Activated naive CD4-positive, alpha-beta T cell treated with anti-CD3 and anti-CD28 coated beads, Interleukin-2, amount 50 U/mL, for 72 hours (primary cell): ENCODE data around the gene NPB. TPM values are rescaled to one million over a fixed set of nuclear protein-coding genes. Genes with fewer than 3 reads are reported as not detected.

Experiments
- ATAC-seq, 2 donors: fragments of 150-1000 bp; cut with Tn5 transposase; 2 replicates each; pipeline ENCODE4 v1.10.0; 2021; ENCODE audit warnings: mild to moderate bottlenecking in 2 of 2, moderate library complexity in 2 of 2
- DNase-seq, 2 donors: peaks; one replicate each; pipeline ENCODE4 v3.0.0; 2021 to 2022; ENCODE audit warnings: low spot score in 2 of 2
- H3K27ac Mint-ChIP-seq, 2 donors: one replicate each; pipeline ENCODE4 v1.8.0; 2022; ENCODE audit warnings: mild to moderate bottlenecking in 2 of 2, mixed read lengths in 2 of 2
- H3K36me3 Mint-ChIP-seq, 2 donors: one replicate each; pipeline ENCODE4 v1.8.0; 2022; ENCODE audit warnings: mixed read lengths in 2 of 2
- H3K9me3 Mint-ChIP-seq, 2 donors: one replicate each; pipeline ENCODE4 v1.8.0; 2022; ENCODE audit warnings: mixed read lengths in 2 of 2
- total RNA-seq, 2 donors: library from RNA; stranded (reverse); gene quantifications; one replicate each; pipeline ENCODE4 v1.2.3, GENCODE V29; 2022

Gene NPB
- total RNA-seq, 2 donors from 2014 or later: 0.27 TPM; not detected in 1

GRCh38 chr17:81934850-81935708, 33.0 kb downstream of the NPB start:
- Mint-ChIP-seq H3K36me3 (peaks cover 6 to 7% of the 10 kb centered on the region in 2 donors), H3K9me3 (no peaks in the 10 kb centered on the region), H3K27ac (peak overlapping the region in 1 of 2 donors; percentile 57)
- DNase-seq: no peak
- no peak for ATAC-seq

- DNase-seq: no peak
- peaks cover 6 to 7% of the 10 kb centered on the region in 2 donors for H3K36me3 Mint-ChIP-seq
- ATAC-seq: no peak
- no peaks in the 10 kb centered on the region for H3K9me3 Mint-ChIP-seq
- peak overlapping the region in 1 of 2 donors; percentile 57 for H3K27ac Mint-ChIP-seq
Observed at GRCh38 chr17:81935709-81936084, 33.7 kb downstream of the NPB start.

GRCh38 chr17:81939218-81939617, 37.2 kb downstream of the NPB start:
- ATAC-seq: no peak
- DNase-seq: no peak
- peaks cover under 1 to 6% of the 10 kb centered on the region in 2 donors for H3K36me3 Mint-ChIP-seq
- no peaks in the 10 kb centered on the region for H3K9me3 Mint-ChIP-seq
- no peak overlapping the region for H3K27ac Mint-ChIP-seq

- DNase-seq (no peak), ATAC-seq (no peak)
- H3K9me3 Mint-ChIP-seq: no peaks in the 10 kb centered on the region
- no peak overlapping the region for H3K27ac Mint-ChIP-seq
- H3K36me3 Mint-ChIP-seq: peaks cover 0 to 6% of the 10 kb centered on the region in 2 donors
Observed at GRCh38 chr17:81939881-81940385, 37.9 kb downstream of the NPB start.

GRCh38 chr17:81940538-81941483, 38.8 kb downstream of the NPB start:
- Mint-ChIP-seq H3K27ac (no peak overlapping the region), H3K36me3 (peaks cover 0 to 3% of the 10 kb centered on the region in 2 donors), H3K9me3 (no peaks in the 10 kb centered on the region)
- ATAC-seq (no peak), DNase-seq (no peak)

- ATAC-seq (no peak), DNase-seq (no peak)
- no peaks in the 10 kb centered on the region for H3K9me3 Mint-ChIP-seq
- H3K36me3 Mint-ChIP-seq: no peaks in the 10 kb centered on the region
- H3K27ac Mint-ChIP-seq: no peak overlapping the region
Observed at GRCh38 chr17:81941484-81942166, 39.6 kb downstream of the NPB start.

- no peaks in the 10 kb centered on the region for H3K36me3 Mint-ChIP-seq
- H3K9me3 Mint-ChIP-seq: no peaks in the 10 kb centered on the region
- no peak overlapping the region for H3K27ac Mint-ChIP-seq
- ATAC-seq (no peak), DNase-seq (no peak)
Observed at GRCh38 chr17:81942167-81942553, 40.1 kb downstream of the NPB start.

- no peaks in the 10 kb centered on the region for H3K9me3 Mint-ChIP-seq
- no peak overlapping the region for H3K27ac Mint-ChIP-seq
- DNase-seq (no peak), ATAC-seq (no peak)
- H3K36me3 Mint-ChIP-seq: no peaks in the 10 kb centered on the region
Observed at GRCh38 chr17:81944858-81945257, 42.8 kb downstream of the NPB start.

GRCh38 chr17:81947189-81947588, 45.2 kb downstream of the NPB start, which contains the start of gene MYADML2:
TSS of gene MYADML2 (minus strand) at chr17:81947233. CDS start at chr17:81941741, 5,492 bp downstream.
- H3K36me3 Mint-ChIP-seq: no peaks in the 10 kb centered on the region
- H3K27ac Mint-ChIP-seq: no peak within 1 kb of the TSS
- ATAC-seq: no peak
- no peaks in the 10 kb centered on the region for H3K9me3 Mint-ChIP-seq
- DNase-seq: no peak

GRCh38 chr17:81948635-81949378, 46.8 kb downstream of the NPB start:
- Mint-ChIP-seq H3K9me3 (no peaks in the 10 kb centered on the region), H3K27ac (no peak overlapping the region), H3K36me3 (no peaks in the 10 kb centered on the region)
- DNase-seq: no peak
- no peak for ATAC-seq

GRCh38 chr17:81950501-81950900, 48.5 kb downstream of the NPB start:
- DNase-seq: no peak
- Mint-ChIP-seq H3K36me3 (no peaks in the 10 kb centered on the region), H3K9me3 (no peaks in the 10 kb centered on the region), H3K27ac (no peak overlapping the region)
- no peak for ATAC-seq

- ATAC-seq: no peak
- H3K27ac Mint-ChIP-seq: no peak overlapping the region
- H3K9me3 Mint-ChIP-seq: no peaks in the 10 kb centered on the region
- DNase-seq: no peak
- no peaks in the 10 kb centered on the region for H3K36me3 Mint-ChIP-seq
Observed at GRCh38 chr17:81951785-81952684, 50.0 kb downstream of the NPB start.
